ENCODE measurements around the gene LRRC7. TPM values are rescaled to one million over a fixed set of nuclear protein-coding genes. Genes with fewer than 3 reads are reported as not detected.

Gene LRRC7
- total RNA-seq, 2 donors from 2014 or later: 2.8 to 3.0 TPM

DNA sequence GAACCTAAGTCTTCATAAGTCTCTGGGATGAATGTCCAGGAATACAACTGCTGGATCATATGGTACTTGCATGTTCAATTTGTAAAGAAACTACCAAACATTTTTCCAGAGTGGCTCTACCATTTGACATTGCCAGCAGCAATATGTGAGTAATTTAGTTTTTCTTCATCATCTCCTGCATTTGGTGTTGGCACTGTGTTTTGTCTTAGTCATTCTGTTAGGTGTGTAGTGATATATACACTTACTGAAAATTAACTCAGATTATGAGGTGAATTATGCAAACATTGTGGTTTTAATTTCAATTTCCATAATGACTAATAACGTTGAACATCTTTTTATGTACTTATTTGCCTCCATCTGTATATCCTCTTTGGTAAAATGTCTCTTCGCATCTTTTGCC lies 499.0 kb downstream of the LRRC7 start:
- H3K4me3 ChIP-seq: no peak overlapping the region
- WGBS: 77% methylated on average over 2 of the region's 2 CpGs

GRCh38 chr1:70071601-70072000 lies 503.9 kb downstream of the LRRC7 start:
- WGBS: 16% methylated on average over 4 of the region's 4 CpGs
- no peak overlapping the region for H3K4me3 ChIP-seq
- DNase-seq (ENCODE audit: low spot score): no peak
- no peaks in the 10 kb centered on the region for H3K4me1 ChIP-seq (replicated peaks)
- intact Hi-C loops (cut with DNase I): no loop called here
- TF ChIP-seq CTCF (IDR thresholded peaks at IDR 0.05) (no peak), POLR2AphosphoS5 (IDR thresholded peaks at IDR 0.05) (no peak), POLR2A (IDR thresholded peaks at IDR 0.05) (no peak)
- no peak overlapping the region for H3K27ac ChIP-seq
- H3K36me3 ChIP-seq: no peaks in the 10 kb centered on the region
- H3K27me3 ChIP-seq (replicated peaks; ENCODE audit: insufficient read depth): no peaks in the 10 kb centered on the region
- no peaks in the 10 kb centered on the region for H3K9me3 ChIP-seq

More for the DNA sequence above, 499.0 kb downstream of the LRRC7 start:
- Histone ChIP-seq H3K36me3 (no peaks in the 10 kb centered on the region), H3K4me1 (replicated peaks) (no peaks in the 10 kb centered on the region), H3K27ac (no peak overlapping the region), H3K27me3 (replicated peaks; ENCODE audit: insufficient read depth) (no peaks in the 10 kb centered on the region), H3K9me3 (no peaks in the 10 kb centered on the region)
- TF ChIP-seq POLR2AphosphoS5 (IDR thresholded peaks at IDR 0.05) (no peak), CTCF (IDR thresholded peaks at IDR 0.05) (no peak), POLR2A (IDR thresholded peaks at IDR 0.05) (no peak)
- DNase-seq (ENCODE audit: low spot score): no peak
- intact Hi-C loops (cut with DNase I): no loop called here

DNA sequence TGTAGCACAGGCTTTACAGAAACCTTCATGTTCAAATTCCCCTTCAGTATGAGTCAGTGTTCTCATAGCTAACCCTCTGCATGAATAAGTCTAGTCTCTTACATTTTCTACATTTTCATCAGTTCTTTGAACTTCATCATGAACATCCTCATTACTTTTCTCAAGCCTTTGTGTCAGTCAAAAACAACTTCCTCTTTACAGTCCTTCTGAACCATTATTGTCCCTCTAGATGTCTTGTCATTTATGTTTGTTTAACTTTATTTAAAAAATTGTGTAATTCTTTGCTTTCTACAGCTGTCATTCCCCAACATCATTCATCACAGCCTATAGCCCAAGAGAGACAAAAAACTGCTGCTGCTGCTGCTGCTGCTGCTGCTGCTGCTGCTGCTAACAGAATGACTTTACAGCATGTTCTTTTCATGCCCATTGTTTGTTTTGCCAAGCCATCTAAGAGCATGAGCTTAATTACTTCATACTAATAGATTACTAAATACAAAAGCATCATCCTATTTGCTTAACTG lies 504.6 kb downstream of the LRRC7 start:
- Histone ChIP-seq H3K9me3 (no peaks in the 10 kb centered on the region), H3K27ac (no peak overlapping the region), H3K36me3 (no peaks in the 10 kb centered on the region), H3K27me3 (replicated peaks; ENCODE audit: insufficient read depth) (no peaks in the 10 kb centered on the region), H3K4me1 (replicated peaks) (no peaks in the 10 kb centered on the region), H3K4me3 (no peak overlapping the region)
- no peak for DNase-seq (ENCODE audit: low spot score)
- intact Hi-C loops (cut with DNase I): no loop called here
- no peak for TF ChIP-seq CTCF (IDR thresholded peaks at IDR 0.05)
- TF ChIP-seq POLR2A (IDR thresholded peaks at IDR 0.05): no peak
- no peak for TF ChIP-seq POLR2AphosphoS5 (IDR thresholded peaks at IDR 0.05)

DNA sequence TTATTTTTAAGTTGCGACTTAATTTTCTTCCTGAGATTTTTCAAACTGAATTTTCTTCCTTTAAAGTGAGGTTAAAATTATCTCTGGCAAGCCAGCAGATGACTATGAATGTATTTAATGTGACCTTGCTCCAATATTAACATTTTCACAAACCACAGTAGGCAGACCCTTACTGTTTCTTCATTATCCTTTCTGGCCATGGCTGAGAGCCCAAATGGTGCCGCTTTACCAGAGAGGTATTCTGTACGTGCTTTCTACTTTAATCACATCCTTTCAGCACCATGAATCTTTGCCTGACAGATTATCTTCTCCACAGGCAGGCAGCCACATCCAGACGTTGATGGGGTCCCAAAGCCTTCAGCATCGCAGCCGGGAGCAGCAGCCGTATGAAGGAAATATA lies 508.0 kb downstream of the LRRC7 start:
- H3K36me3 ChIP-seq: no peaks in the 10 kb centered on the region
- no peak overlapping the region for H3K4me3 ChIP-seq
- H3K27me3 ChIP-seq (replicated peaks; ENCODE audit: insufficient read depth): no peaks in the 10 kb centered on the region
- no peak for DNase-seq (ENCODE audit: low spot score)
- H3K4me1 ChIP-seq (replicated peaks): no peaks in the 10 kb centered on the region
- intact Hi-C loops (cut with DNase I): no loop called here
- H3K27ac ChIP-seq: no peak overlapping the region
- no peak for TF ChIP-seq POLR2A (IDR thresholded peaks at IDR 0.05)
- no peak for TF ChIP-seq POLR2AphosphoS5 (IDR thresholded peaks at IDR 0.05)
- TF ChIP-seq CTCF (IDR thresholded peaks at IDR 0.05): no peak
- WGBS: 69% methylated on average over 7 of the region's 7 CpGs
- no peaks in the 10 kb centered on the region for H3K9me3 ChIP-seq

GRCh38 chr1:70077066-70077465 lies 509.3 kb downstream of the LRRC7 start:
- no peak overlapping the region for H3K4me3 ChIP-seq
- H3K27me3 ChIP-seq (replicated peaks; ENCODE audit: insufficient read depth): no peaks in the 10 kb centered on the region
- TF ChIP-seq POLR2AphosphoS5 (IDR thresholded peaks at IDR 0.05) (no peak), POLR2A (IDR thresholded peaks at IDR 0.05) (no peak), CTCF (IDR thresholded peaks at IDR 0.05) (no peak)
- H3K4me1 ChIP-seq (replicated peaks): no peaks in the 10 kb centered on the region
- 68% methylated on average over 1 of the region's 1 CpG for WGBS
- no peaks in the 10 kb centered on the region for H3K9me3 ChIP-seq
- H3K27ac ChIP-seq: no peak overlapping the region
- no peaks in the 10 kb centered on the region for H3K36me3 ChIP-seq
- DNase-seq (ENCODE audit: low spot score): no peak
- intact Hi-C loops (cut with DNase I): no loop called here

All from prostate gland (tissue), 2 donors.